GM19238 (cell line): Measurements from ENCODE around the gene PAX4.
A peak's percentile ranks its signal among the peaks of the same experiment; 100 is the strongest.

ENCODE experiments used
- DNase-seq: peaks from one replicate; pipeline ENCODE4 v3.0.0; 2011; ENCODE audit warnings: low spot score; ENCODE audit not compliant: insufficient read length

PAX4 gene

DNA sequence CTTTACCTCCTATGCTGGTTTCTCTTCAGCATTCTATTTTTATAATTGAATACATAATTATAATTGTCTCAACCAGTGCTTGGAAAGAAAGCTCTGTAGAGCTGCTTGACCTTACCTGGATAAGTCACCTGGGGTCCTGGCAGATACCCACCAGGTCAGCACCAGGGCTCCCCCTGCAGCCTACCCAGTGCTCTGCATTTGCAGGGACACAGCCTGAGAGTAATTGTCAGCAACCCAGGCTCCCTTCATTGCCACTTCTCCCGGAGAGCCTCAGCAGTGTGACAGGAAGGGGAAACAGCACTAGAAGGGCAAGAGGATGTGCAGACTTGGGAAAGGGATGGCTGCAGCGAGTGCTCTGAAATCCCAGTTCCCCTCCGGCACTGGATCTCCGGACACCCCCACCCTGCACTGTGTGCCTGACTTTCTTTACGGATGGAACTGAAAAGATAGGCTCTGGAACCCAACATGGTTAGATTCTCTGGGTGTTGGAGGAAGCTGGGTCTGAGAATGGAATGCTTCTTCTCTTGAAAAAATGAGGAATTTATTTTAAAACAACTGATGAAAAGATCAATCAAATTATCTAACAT is 11.4 kb upstream of the PAX4 start:
- DNase-seq, result no peak

DNA sequence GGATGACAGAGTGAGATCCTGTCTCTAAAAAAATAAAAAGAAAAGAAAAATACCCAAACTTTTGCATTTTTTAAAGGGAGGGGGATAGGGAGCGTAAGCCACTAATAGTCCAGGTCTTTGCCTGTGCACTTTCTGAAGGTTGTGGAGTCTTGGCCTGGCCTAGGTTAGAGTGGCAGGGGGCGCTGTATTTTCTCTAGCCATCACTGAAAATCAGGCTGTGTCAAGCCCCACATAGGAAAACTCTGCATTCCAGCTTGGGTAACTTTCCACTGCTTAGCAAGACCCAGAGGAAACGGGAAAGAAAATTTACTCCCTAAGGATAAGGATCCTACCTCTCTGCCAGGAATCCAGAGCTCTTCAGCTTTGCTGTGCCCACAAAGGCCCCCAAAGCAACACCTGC is 10.5 kb upstream of the PAX4 start:
- DNase-seq, result no peak

DNA sequence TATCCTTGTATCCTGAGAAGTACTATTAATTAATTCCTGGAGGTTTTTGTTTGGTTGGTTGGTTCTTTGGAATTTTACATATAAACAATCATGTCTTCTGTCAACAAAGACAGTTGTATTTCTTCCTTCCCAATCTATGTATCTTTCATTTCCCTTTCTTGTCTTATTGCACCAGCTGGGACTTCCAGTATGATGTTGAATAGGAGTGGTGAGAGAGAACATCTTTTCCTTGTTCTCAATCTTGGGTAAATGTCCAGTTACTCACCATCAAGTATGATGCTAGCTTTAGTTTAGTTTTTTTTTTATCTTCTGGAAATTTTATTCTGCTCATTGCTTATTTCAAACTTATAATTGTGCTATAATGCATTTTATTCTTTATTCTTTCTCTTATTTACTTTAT is 7.4 kb upstream of the PAX4 start:
- no peak for DNase-seq

DNA sequence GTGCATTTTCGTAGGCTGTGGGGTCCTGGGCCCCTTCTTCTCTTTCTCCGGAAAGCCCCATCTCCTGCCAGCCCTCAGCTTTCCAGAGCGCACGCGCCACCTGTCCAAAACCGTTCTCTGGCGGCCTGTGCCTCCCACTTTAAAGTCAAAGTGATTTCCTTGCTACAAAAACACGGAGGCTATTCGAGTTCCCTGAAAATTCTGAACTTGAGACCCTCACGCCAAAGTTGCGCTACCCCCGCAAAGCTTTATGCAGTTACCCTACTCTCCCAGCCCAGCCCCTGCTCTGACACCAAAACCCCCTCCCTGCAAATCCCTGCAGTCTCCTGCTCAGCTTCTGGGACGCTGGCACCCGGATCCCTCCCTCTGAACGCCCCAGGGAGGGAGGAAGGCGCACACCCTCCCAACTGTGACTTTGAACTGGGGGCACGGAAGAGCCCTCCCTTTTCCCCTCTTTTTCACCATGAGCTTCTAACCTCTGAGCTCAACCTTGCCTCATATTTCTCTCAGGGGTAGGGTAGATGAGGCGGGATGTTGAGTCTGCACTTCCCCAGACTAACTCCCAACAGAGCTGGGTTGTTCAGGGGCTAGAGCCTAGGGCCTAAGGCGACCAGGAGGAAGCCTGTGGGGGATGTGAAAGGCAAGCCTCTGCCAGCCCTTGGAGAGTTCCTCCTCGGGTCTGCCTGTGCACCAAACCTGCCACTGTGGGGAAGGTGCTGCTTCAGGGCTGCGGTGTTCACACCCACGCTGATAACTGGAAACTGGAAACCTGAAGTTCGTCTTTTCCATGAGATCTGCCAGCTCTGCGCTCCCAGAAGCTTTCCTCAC is 2.7 kb upstream of the PAX4 start:
- DNase-seq, result no peak

DNA sequence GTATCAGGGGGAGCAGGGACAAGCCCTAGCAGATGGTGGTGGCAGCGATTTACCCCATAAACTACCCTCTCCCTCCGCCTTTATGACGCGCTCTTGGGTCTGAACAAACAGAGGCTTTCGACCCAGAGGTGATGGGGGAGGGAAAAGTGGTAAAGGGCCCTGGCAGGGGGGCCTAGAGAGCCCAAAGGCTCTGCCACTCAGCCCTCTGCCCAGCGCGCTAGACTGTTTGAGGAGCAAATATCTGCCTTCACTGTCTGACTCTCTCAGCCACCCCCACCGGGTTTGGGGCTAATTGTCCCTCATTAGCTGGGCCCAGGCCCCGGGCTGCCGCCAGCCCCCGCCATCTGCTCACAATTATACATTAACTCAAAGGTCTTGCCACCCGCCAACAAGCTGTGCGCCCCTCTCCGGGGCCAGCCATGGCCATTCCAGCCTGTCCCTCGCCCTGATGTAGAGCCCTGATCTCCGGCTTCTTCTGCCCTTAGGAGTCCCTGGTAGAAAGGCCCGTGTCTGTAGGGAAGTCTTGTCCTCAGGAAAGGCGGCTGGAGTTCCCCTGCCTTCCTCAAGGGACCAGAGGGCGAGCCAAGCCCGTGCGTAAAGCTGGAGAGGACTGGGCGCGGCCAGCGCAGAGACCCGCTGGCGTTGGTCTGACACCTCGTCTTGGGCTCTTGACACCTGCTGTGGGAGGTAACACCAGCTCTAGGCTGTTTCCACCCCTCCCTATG is 1.9 kb upstream of the PAX4 start:
- DNase-seq, result no peak

DNA sequence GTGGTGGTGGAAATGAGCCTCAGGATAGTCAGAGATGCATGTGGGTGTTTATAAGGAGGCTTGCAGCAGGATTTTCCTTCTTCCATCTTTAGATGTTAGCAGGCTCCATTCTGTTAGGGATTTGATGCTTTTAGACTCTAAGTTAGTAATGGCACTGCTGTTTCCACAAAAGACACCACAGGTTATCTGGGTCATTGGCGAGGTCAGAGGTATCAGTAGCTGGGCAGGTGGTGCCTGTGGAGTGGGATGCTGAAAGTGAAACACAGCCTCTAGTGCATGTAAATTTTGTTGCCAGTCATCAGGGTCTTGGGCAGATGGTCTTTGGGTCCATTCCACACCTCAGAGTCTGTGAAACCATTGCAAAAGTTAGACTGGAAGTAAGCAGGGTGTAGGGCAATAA is 833 bp upstream of the PAX4 start:
- DNase-seq, result no peak

DNA sequence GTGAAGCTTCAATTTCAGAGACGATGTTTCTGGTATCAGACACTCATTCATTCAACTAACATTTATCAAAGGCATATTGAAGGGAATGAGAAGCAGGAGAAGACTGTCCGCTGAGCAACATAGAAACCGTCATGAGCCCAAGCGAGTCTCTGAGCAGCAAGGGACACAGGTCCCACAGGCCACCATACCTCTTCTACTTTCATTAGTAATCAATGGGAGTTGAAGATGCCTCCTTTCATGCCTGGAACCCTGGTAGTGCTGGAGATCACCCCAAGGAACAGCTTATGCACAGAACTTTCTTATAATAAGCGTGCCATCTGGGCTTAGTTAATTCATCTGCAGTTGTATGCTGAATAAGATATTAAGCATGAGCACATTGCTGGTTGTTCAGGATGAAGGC is 1.2 kb downstream of the PAX4 start:
- DNase-seq, result no peak

DNA sequence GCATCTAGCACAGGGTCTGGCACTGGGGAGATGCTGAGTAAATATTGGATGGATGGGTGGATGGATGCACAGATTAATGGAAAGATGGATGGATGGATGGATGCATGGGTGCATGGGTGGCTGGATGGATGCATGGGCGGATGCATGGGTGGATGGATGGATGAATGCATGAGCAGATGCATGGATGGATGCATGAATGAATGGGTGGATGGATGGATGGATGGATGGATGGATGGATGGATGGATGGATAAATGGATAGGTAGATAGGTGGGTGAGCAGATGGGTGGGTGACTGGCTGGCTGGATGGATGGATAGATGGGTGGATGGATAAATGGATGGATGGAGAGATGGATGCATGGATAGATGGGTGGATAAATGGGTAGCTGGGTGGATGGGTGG is 5.7 kb downstream of the PAX4 start:
- DNase-seq, result no peak

DNA sequence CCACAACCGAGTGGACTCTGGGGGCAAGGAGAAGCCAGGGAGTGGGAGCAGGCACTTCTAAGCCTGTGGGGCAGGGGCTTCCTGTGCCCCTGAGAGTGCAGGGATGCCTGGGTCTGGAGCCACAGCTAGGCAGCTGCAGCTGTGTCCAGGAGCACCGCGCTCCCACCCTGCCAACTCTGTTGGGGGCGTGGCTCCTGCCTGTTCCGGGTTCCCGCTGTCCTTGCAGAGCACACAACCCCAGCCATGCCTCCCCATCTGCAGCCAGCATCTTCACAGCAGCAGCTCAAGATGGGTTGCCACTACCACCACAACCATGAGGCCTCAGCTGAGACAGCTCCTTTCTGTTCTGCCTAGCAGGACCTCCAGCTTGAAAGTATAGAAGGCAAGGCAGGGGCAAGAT is 8.6 kb downstream of the PAX4 start:
- no peak for DNase-seq

DNA sequence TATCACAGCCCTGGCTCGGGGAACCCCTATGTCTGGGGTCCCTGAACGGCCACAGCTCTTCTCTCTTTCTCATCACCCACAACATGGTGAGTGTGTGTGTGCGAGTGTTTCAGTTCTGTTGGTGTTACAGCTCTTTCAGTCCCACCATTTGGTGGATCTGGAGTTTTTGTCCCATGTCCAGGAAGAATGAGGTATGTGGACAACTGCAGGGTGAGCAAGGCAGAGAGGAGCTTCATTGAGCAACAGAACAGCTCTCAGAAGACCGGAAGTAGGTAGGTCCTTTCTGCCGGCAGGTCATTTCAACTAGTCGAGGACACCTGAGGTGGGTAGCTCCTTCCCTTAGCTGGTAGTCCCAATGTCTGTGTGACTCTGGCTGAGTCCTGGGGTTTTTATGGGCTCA is 9.5 kb downstream of the PAX4 start:
- no peak for DNase-seq

DNA sequence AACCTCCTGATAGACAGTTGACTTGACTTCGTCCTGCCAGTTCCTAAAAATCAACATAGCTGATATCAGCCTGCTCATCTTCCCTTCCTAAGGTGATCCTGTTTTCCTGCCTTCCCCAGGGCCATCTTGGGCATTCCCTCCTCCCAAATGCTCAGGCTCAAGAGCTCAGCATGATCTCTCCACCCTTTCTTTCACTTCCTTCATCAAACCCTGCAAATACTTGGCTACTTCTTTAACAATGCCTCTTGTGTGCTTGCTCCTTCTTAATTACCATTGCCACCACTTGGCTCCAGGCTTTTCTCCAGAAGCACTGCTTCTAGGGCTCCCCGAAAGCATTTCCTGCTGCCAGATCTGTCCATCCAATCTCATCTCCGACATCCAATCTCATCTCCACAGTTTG is 17.1 kb downstream of the PAX4 start:
- no peak for DNase-seq

DNA sequence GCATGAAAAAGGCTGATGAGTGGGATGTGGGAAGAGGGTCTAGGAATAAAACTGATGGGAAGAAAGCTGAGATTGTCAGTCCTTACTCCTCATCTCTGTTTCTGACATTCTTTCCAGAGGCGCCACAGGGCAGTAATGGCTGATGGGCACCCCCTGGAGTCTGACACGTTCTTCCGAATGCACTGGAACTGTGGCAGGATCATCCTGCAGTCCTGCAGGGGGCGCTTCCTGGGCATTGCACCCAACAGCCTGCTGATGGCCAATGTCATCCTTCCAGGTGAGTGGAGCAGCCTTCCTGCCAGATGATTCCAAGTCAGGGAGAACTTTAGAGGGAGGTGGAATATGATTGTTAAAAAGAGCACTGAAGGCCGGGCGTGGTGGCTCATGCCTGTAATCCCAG is 19.6 kb downstream of the PAX4 start:
- no peak for DNase-seq

DNA sequence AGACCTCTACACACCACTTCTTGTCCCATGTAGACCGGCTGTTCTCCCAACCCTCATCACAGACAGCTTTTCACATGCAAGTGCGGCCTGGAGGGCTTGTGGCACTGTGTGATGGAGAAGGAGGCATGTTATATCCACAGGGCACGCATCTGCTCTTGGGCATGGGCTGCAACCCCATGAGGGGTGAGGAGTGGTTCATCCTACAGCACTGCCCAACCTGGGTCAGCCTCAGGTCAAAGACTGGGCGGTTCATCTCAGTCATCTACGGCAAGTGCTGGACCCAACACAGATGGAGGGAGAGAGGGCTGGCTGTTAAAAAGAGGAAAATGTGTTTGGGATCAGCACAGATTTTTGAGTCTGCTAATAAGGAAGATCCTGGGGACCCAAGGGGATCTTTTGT is 22.2 kb downstream of the PAX4 start:
- no peak for DNase-seq

DNA sequence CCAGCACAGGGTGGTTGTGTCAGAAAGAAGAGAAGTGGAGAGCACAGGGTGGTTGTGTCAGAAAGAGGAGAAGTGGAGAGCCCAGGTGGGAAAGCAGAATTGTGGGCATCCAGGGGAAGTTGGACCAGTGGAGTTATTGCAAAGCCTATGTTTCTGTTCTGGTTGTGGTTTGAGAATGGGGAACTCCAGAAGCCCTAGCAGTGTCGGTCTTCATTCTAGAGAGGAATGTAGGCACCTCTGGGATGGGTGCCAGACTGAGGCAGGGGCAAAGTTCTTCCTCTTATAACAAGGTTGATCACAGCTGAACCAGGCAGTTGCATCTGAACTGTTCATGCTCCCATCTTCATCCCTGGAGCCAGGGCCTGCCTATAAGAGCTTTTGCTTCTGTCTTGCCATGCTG is 23.5 kb downstream of the PAX4 start:
- no peak for DNase-seq

DNA sequence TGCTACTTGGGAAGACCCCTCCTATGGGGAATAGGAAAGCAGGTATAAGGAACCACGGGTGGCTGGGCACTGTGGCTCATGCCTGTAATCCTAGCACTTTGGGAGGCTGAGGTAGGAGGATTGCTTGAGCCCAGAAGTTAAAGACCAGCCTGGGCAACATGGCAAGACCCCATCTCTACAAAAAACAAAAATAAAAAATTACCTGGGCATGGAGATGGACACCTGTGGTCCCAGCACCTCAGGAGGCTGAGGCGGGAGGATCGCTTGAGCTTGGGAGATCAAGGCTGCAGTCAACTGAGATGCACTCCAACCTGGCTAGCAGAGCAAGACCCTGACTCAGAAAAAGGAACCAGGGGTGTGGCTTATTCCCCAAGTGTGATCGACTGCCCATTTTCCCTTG is 25.4 kb downstream of the PAX4 start:
- DNase-seq, result no peak

DNA sequence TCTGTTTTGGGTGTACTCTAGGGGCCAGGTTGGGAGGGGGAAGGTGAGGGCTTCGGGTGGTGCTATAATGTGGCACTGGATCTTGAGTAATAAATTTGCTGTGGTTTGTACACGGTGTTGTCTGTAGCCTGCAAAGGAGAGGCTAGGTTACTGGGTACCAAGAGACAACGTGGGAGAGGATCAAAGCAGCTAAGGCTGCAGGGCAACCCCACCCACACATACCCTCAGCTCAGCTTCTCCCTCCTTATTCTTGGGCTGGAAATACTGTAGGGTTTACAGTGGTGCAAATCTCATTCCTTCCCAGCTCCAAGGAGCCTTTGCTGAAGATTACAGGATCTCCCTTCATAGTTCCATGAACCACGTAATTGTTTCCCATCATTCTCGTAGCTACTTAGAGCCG is 26.4 kb downstream of the PAX4 start:
- DNase-seq, result no peak

DNA sequence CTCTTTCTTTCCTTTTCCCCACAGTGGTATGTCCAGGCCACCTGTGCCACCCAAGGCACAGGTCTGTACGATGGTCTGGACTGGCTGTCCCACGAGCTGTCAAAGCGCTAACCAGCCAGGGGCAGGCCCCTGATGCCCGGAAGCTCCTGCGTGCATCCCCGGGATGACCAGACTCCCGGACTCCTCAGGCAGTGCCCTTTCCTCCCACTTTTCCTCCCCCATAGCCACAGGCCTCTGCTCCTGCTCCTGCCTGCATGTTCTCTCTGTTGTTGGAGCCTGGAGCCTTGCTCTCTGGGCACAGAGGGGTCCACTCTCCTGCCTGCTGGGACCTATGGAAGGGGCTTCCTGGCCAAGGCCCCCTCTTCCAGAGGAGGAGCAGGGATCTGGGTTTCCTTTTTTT is 26.8 kb downstream of the PAX4 start:
- no peak for DNase-seq

DNA sequence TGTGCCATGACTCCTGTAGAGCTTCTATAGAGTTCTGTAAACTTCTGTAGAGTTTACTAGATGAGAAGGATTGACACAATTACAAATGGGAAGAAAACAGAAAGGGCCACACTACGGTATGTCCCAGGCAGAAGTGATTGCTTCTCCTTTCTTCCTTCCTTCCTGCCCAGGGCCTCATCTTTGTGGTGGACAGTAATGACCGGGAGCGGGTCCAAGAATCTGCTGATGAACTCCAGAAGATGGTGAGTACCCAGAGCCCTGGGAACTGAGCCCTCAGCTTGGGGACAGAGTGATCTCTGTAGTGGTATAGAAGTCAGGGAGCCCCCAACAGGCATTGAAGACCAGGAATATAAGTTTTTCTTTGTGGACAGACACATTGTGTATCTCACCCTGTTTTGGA is 28.0 kb downstream of the PAX4 start:
- no peak for DNase-seq

DNA sequence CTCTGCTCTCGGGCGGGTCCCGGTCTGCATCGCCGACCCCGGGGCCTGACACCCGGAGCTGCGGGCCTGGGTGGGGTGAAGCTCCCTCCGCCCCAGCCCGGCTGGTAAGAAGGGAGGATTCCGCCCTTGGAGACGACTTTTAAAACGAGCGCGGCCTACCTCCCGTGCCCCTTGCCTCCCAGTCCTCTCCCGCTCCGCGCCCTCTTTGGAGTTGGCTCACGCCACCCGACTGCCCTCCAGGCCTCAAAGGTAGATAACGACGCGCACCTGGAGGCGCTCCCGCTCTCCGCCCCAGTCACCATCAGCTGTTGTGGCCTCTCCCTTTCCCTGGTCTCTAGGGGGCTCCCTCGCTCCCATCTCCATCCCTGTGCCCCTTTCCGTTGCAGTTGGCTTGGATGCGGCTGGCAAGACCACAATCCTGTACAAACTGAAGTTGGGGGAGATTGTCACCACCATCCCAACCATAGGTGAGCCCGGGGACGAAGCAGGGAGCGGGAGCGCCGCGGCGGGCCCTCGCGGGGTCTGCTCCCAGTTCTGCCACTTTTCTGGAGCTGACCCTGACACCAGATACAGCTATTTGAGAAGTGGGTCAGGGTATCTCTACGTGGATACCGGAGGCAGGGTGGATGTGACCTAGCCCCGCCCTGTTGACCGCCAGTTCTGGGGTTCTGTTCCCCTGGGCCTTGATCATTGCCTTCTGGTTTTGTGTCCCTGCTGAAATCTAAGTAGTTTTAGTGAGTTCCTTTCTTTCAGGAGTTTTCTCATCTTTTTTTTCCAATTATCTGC is 29.1 kb downstream of the PAX4 start:
- no peak for DNase-seq

DNA sequence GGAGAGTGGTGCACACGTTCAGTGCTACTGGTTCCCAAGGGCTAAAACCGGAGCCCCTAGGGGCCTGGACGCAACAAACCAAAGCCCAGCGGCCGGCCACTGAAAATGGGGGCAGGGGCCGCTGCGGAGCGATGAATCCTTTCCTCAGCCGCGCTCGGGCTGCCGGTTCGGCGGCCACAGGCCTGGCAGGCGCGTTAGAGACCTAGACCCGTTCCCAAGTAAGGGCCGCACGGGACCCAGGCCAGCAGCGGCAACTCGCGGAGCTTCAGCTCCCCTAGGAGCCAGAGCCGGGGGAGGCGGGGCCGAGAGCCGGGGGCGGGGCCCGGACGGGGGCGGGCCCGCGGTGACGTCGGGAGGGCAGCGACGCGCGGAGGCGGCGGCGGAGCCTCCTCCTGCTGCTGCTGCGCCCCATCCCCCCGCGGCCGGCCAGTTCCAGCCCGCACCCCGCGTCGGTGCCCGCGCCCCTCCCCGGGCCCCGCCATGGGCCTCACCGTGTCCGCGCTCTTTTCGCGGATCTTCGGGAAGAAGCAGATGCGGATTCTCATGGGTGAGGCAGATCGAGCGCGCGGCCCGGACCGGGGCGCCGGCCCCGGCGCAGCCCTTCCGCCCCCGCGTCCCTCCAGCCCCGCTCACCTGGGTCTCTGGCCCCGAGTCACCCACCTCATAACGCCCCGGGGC is 29.8 kb downstream of the PAX4 start, which contains the start of gene ARF5:
ARF5 (plus strand) TSS at position 393 of the 678 bp plus-strand sequence; CDS start at position 481, 88 bp downstream.
- DNase-seq, result peak; percentile 94

DNA sequence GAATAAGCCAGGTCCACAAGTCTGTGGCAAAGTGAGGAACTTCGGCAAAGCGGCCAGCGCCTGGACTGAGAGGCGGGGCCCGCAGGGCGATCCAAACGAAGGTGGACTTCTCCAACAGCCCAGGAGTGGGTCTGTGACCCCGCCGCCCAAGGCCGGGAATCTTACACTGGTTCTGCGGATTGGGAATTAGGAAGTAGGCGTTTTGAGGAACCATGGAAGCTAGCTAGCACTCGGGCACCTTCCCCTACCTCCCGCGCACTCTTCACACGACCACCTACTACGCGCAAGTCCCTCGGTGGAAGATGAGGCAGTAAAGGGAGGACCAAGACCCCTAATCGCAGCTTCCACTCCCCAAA is 30.3 kb downstream of the PAX4 start:
- DNase-seq, result no peak
